HG03432 (cell line): ENCODE data around the gene BGLAP.

Experiments used
- ATAC-seq: cut with Tn5 transposase; IDR thresholded peaks from one replicate; pipeline ENCODE4 v1.9.1; 2021; ENCODE audit warnings: mild to moderate bottlenecking, moderate library complexity; ENCODE audit not compliant: unreplicated experiment

BGLAP gene

GRCh38 chr1:156286061-156286460, 44.1 kb downstream of the BGLAP start:
- ATAC-seq, result no peak

- no peak for ATAC-seq
Measured at GRCh38 chr1:156289857-156290256, 47.9 kb downstream of the BGLAP start.

GRCh38 chr1:156291226-156292061, 49.5 kb downstream of the BGLAP start:
- no peak for ATAC-seq
